Endothelial cell of umbilical vein (primary cell): ENCODE measurements around the gene CLSTN1.

Source experiments
- EZH2 ChIP-seq: IDR thresholded peaks from 2 replicates; pipeline ENCODE4 v1.6.1; 2012; ENCODE audit warnings: borderline replicate concordance, low read depth, mild to moderate bottlenecking, moderate library complexity, low read length, inconsistent platforms; ENCODE audit not compliant: severe bottlenecking
- FOS ChIP-seq: IDR thresholded peaks from 2 replicates; pipeline ENCODE4 v1.6.1; 2011; ENCODE audit warnings: mild to moderate bottlenecking, low read length, moderate library complexity, borderline replicate concordance; ENCODE audit not compliant: insufficient read depth
- GATA2 ChIP-seq: IDR thresholded peaks from 2 replicates; pipeline ENCODE4 v1.7.0; 2011; ENCODE audit warnings: low read depth, mild to moderate bottlenecking, moderate library complexity, mixed read lengths, low read length; ENCODE audit not compliant: insufficient read length, insufficient read depth
- POLR2A ChIP-seq: IDR thresholded peaks from 2 replicates; pipeline ENCODE4 v1.6.1; 2012; ENCODE audit warnings: low read depth, mild to moderate bottlenecking, control low read depth, low read length
- POLR2AphosphoS5 ChIP-seq: IDR thresholded peaks from 2 replicates; pipeline ENCODE4 v1.6.1; 2012; ENCODE audit warnings: low read depth, mild to moderate bottlenecking, control low read depth, low read length, moderate library complexity; ENCODE audit not compliant: insufficient read depth
- TF ChIP-seq, protein P1 (sequence below), 2 donors: IDR thresholded peaks; 1 replicate in 1 of 2; 2 replicates in 1 of 2; pipeline ENCODE4 v1.5.1; 2011; ENCODE audit warnings: low read length in 2 of 2, mild to moderate bottlenecking in 2 of 2, moderate library complexity in 2 of 2, control low read depth in 1 of 2, inconsistent platforms in 1 of 2, low read depth in 1 of 2; ENCODE audit not compliant: insufficient read depth in 1 of 2; ENCODE audit errors: extremely low read depth in 1 of 2
- TF ChIP-seq, protein P2 (sequence below): IDR thresholded peaks from 2 replicates; pipeline ENCODE4 v1.6.1; 2011; ENCODE audit not compliant: insufficient read depth, insufficient read length

DNA sequence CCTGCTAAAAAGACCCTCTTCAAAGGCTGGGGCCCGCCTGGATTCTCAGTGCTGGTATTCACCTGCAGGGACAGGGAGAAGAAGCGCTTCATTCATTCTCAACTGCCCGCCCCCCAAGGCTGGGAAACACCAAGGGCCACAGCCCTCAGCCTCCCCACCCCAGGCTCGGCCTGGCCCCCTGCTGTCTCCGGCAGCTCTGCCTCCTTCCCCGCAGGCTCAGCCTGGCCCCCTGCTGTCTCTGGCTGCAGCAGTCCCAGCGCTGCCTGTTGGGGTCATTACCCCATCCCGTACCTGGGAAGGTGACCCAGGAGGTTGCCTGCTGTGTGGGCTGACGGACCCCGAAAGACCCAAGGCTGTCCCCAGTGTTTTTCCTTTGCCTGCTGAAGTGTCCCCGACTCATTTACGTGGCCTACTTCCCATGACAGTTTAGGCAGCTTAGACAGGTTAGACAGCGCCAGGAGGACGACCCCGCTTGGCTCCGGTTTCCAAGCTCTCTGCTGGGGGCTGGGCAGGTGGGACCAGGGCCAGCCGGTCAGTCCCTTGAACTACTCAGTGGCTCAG lies 22.9 kb upstream of the CLSTN1 start:
- TF ChIP-seq, protein P1, sequence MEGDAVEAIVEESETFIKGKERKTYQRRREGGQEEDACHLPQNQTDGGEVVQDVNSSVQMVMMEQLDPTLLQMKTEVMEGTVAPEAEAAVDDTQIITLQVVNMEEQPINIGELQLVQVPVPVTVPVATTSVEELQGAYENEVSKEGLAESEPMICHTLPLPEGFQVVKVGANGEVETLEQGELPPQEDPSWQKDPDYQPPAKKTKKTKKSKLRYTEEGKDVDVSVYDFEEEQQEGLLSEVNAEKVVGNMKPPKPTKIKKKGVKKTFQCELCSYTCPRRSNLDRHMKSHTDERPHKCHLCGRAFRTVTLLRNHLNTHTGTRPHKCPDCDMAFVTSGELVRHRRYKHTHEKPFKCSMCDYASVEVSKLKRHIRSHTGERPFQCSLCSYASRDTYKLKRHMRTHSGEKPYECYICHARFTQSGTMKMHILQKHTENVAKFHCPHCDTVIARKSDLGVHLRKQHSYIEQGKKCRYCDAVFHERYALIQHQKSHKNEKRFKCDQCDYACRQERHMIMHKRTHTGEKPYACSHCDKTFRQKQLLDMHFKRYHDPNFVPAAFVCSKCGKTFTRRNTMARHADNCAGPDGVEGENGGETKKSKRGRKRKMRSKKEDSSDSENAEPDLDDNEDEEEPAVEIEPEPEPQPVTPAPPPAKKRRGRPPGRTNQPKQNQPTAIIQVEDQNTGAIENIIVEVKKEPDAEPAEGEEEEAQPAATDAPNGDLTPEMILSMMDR (IDR thresholded peaks at IDR 0.05; ENCODE audit: extremely low read depth in 1 of 2, insufficient read depth in 1 of 2, low read depth in 1 of 2, low read length in 2 of 2): no peak
- TF ChIP-seq EZH2: no peak
- no peak for TF ChIP-seq POLR2AphosphoS5
- no peak for TF ChIP-seq POLR2A
- no peak for TF ChIP-seq FOS
- TF ChIP-seq, protein P2, sequence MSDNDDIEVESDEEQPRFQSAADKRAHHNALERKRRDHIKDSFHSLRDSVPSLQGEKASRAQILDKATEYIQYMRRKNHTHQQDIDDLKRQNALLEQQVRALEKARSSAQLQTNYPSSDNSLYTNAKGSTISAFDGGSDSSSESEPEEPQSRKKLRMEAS: no peak
- TF ChIP-seq GATA2: no peak
